ENCODE data around the gene ANGPTL2.

GRCh38 chr9:127170103-127170502 is 47.7 kb upstream of the ANGPTL2 start:
- no peak for TF ChIP-seq CTCF (IDR thresholded peaks at IDR 0.05)
- TF ChIP-seq POLR2AphosphoS5 (IDR thresholded peaks at IDR 0.05) = no peak

Measured in esophagus muscularis mucosa (tissue), 3 donors.